Testis (tissue), 5 donors: Measurements from ENCODE around the gene ID4. TPM values are rescaled to one million over a fixed set of nuclear protein-coding genes. Genes with fewer than 3 reads are reported as not detected.
A peak's percentile ranks its signal among the peaks of the same experiment; 100 is the strongest.

ENCODE experiments used
- DNase-seq: peaks from one replicate; pipeline ENCODE4 v3.0.0-alpha.2; 2019
- H3K27ac ChIP-seq, 2 donors: fragments of 200-600 bp; sonication (generic); one replicate each; pipeline ENCODE4 v1.5.1; 2019
- H3K27me3 ChIP-seq: fragments of 200-600 bp; sonication (generic); one replicate; pipeline ENCODE4 v1.5.1; 2019
- H3K36me3 ChIP-seq: fragments of 200-600 bp; sonication (generic); one replicate; pipeline ENCODE4 v1.5.1; 2017; ENCODE audit warnings: low read depth; ENCODE audit errors: missing control alignments
- H3K4me1 ChIP-seq: fragments of 200-600 bp; sonication (generic); one replicate; pipeline ENCODE4 v1.5.1; 2019
- H3K4me3 ChIP-seq, 2 donors: fragments of 200-600 bp; sonication (generic); one replicate each; pipeline ENCODE4 v1.5.1; 2017 to 2019
- H3K9me3 ChIP-seq: fragments of 200-600 bp; sonication (generic); one replicate; pipeline ENCODE4 v1.5.1; 2017
- CTCF ChIP-seq, 3 experiments: fragments of 450-650 bp in 2 of 3; fragments of 200-600 bp in 1 of 3; sonication (generic) in 1 of 3; IDR thresholded peaks; one replicate each; pipeline ENCODE4 v1.5.1; 2016 to 2019; ENCODE audit warnings: antibody characterized with exemption in 3 of 3, mild to moderate bottlenecking in 2 of 3, moderate library complexity in 1 of 3
- POLR2A ChIP-seq: fragments of 450-650 bp; IDR thresholded peaks from one replicate; pipeline ENCODE4 v1.6.1; 2017; ENCODE audit warnings: antibody characterized with exemption, mild to moderate bottlenecking, moderate library complexity
- WGBS, 2 donors: methylation state at CpG; one replicate each; pipeline ENCODE4 v1.1.5; 2018; 5-methylcytosine and 5-hydroxymethylcytosine counted together
- intact Hi-C: fragments of 100-400 bp; cut with DNase I; formaldehyde crosslinking; loops from one replicate; pipeline ENCODE4 v1.15.1; 2023; ENCODE audit warnings: low total_unique reads
- long read RNA-seq, 2 donors: transcript quantifications; one replicate each; lab custom pipeline, GENCODE V29; 2026
- polyA plus RNA-seq: library from polyadenylated mRNA; stranded (reverse); fragments of 350-450 nt; fragmentation: Illumina TruSeq; extraction: RNeasy Lipid Tissue Mini Kit (QIAGEN cat#74804); gene quantifications from one replicate; pipeline ENCODE4 v1.2.3, GENCODE V29; 2014; ENCODE audit warnings: low read depth, low replicate concordance; ENCODE audit not compliant: insufficient read depth
- total RNA-seq, 2 donors: library from RNA; depleted of rRNA; stranded (reverse); fragments of >200 nt; gene quantifications; one replicate each; pipeline ENCODE4 v1.2.3, GENCODE V29; 2016

ID4 gene, protein sequence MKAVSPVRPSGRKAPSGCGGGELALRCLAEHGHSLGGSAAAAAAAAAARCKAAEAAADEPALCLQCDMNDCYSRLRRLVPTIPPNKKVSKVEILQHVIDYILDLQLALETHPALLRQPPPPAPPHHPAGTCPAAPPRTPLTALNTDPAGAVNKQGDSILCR
- total RNA-seq (100 to 1,000 TPM; 122 to 130 TPM), polyA plus RNA-seq (51.6 TPM)
- long read RNA-seq, donor 1, transcript ID4-201 (3 exons, 2,344 nt) = major isoform, 32 of 32 reads
- long read RNA-seq, donor 1, partial matches to known transcripts = 0 of 32 reads
- long read RNA-seq, donor 1, other reads (novel, unspliced or antisense) = 0 of 32 reads
- long read RNA-seq, donor 2, transcript ID4-201 (3 exons, 2,344 nt) = major isoform, 18 of 18 reads
- long read RNA-seq, donor 2, partial matches to known transcripts = 0 of 18 reads
- long read RNA-seq, donor 2, other reads (novel, unspliced or antisense) = 0 of 18 reads

- peak within 1 kb of the TSS; percentile 66 to 78 for H3K4me3 ChIP-seq
- no peaks in the 10 kb centered on the region for H3K36me3 ChIP-seq
- TF ChIP-seq CTCF (IDR thresholded peaks at IDR 0.05) (no peak), POLR2A (peak; percentile 86)
- H3K27me3 ChIP-seq = no peaks in the 10 kb centered on the region
- no peaks in the 10 kb centered on the region for H3K9me3 ChIP-seq
- DNase-seq = peak; percentile 97
- WGBS, 2 donors = 0 to 3% methylated on average over 35 to 47 of the region's 71 CpGs
- intact Hi-C loops = no loop called here
- H3K27ac ChIP-seq = peak within 1 kb of the TSS; percentile 80 to 82
- H3K4me1 ChIP-seq = peaks cover 7% of the 10 kb centered on the region
Measured at GRCh38 chr6:19836799-19837510, at the start of gene ID4. Gene ID4, plus strand, starts transcription at chr6:19837370. Its CDS starts 385 bp downstream, at chr6:19837755.

GRCh38 chr6:19788686-19789085 is 48.5 kb upstream of the ID4 start:
- TF ChIP-seq POLR2A (no peak), CTCF (IDR thresholded peaks at IDR 0.05) (no peak)
- Histone ChIP-seq H3K9me3 (no peaks in the 10 kb centered on the region), H3K4me1 (no peaks in the 10 kb centered on the region), H3K4me3 (no peak overlapping the region), H3K27me3 (no peaks in the 10 kb centered on the region), H3K36me3 (no peaks in the 10 kb centered on the region), H3K27ac (no peak overlapping the region)
- intact Hi-C loops = no loop called here
- DNase-seq = no peak
- WGBS, 2 donors = 81 to 92% methylated on average over 1 of the region's 1 CpG

DNA sequence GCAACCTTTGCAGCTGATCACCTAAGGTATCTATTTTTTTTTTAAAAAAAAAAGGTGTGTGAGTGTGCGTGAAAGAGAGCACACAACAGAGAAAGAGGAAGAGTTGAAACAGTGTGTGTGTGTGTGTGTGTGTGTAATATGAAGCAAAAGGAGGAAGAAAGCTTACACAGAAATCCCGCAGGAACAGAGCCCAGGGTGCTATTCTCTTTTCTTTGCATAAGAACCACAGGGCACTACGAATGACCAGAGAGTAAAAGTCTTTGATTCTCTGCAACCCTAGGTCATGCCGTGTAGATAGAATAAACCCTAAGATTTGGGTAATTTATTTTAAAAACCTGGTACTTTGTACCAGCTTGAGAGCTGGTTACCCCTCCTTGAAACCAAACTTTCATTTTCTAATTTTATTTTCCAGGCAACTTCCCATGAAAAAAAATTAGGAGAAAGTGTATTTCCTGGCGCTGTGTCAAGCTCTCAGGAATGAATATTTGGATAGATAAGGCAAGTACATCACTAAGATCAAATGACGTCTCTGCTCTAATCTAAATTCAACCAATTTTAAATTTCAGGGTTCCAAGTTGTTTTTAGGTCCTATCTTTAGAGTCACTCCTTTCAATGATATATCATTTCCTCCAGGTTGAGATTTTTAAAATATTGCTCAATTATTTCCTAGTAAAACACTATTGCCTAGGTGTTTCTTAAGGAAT is 47.9 kb upstream of the ID4 start:
- H3K9me3 ChIP-seq = no peaks in the 10 kb centered on the region
- 45 to 48% methylated on average over 6 of the region's 6 CpGs for WGBS, 2 donors
- no peak for TF ChIP-seq POLR2A
- TF ChIP-seq CTCF (IDR thresholded peaks at IDR 0.05) = no peak
- no peaks in the 10 kb centered on the region for H3K4me1 ChIP-seq
- intact Hi-C loops = no loop called here
- no peak overlapping the region for H3K4me3 ChIP-seq
- DNase-seq = no peak
- no peaks in the 10 kb centered on the region for H3K27me3 ChIP-seq
- H3K27ac ChIP-seq = no peak overlapping the region
- H3K36me3 ChIP-seq = no peaks in the 10 kb centered on the region

DNA sequence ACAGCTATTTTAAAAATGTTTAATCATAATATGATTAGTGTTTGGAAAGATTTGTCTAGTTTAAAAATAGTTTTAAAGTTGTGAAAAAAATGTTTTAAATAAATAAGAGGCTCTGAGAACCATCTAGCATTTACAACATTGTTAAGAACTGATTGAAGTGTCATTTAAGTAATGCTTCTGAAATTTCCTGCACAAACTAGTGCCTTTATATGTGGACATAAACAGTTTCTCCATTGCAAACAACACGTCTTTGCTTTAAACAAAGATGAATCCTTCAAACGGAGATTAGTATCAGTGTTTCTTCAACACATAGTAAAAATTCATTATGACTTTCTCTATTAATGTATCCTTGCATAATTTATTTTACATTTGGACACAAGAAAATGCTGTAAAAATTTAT is 45.9 kb upstream of the ID4 start:
- DNase-seq = no peak
- intact Hi-C loops = no loop called here
- Histone ChIP-seq H3K27ac (no peak overlapping the region), H3K36me3 (no peaks in the 10 kb centered on the region), H3K27me3 (no peaks in the 10 kb centered on the region), H3K4me3 (no peak overlapping the region), H3K9me3 (no peaks in the 10 kb centered on the region), H3K4me1 (no peaks in the 10 kb centered on the region)
- no peak for TF ChIP-seq CTCF (IDR thresholded peaks at IDR 0.05)
- 72 to 77% methylated on average over 2 of the region's 2 CpGs for WGBS, 2 donors
